ENCODE data around the gene TRIO. TPM values are rescaled to one million over a fixed set of nuclear protein-coding genes. Genes with fewer than 3 reads are reported as not detected.

Gene TRIO
- total RNA-seq, 4 donors from 2014 or later: 112 to 155 (median 145) TPM

DNA sequence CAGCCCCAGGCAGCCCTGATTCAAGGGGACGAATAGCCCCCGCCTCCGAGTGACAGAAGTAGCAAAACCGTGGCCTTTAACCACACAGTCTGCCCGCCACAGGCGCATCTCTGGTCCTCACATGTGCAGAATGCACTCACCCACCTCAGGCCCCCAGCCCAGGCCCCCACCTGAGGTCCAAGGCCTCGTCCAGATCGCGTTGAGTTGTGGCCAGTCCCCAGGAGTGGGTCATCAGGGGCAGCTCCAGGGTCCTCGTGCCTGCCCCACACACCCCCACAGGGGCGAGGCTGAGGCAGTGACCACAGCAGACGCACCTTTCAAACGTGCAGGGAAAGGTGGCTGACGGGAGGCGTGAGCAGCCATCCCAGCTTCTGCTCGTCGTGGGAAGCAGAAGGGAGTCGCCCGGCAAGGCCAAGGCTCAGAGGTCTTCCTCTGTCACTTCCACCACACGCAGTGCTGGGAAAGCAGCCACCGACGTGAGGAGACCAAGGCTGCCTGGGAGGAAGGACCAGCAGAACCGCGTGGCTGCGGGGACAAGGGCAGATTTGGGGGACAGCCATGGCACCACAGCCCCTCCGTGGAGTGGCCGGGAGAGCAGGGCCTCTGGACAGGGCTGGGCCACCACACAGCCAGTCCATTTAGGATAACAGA is 360.7 kb downstream of the TRIO start:
- intact Hi-C loops (cut with DNase I): no loop called here

DNA sequence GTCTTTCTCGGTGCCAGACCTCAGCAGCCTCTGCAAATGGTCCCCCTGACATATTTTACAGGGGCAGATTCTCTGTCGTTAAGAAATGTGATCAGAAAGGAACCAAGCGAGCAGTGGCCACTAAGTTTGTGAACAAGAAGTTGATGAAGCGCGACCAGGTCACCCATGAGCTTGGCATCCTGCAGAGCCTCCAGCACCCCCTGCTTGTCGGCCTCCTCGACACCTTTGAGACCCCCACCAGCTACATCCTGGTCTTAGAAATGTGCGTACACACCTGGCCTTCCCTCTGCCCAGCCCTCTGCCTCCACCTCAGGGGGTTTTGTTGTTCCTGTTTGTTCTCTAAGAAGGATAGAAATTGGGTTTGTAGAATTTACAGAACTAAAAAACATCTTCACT is 361.2 kb downstream of the TRIO start:
- Histone ChIP-seq H3K4me1 (no peaks in the 10 kb centered on the region), H3K27ac (replicated peaks in 1 of 4) (no peak overlapping the region), H3K4me3 (no peak overlapping the region), H3K36me3 (peaks cover 63 to 95% (median 92%) of the 10 kb centered on the region in 4 donors), H3K9me3 (no peaks in the 10 kb centered on the region), H3K27me3 (no peaks in the 10 kb centered on the region)
- TF ChIP-seq POLR2A (IDR thresholded peaks at IDR 0.05; ENCODE audit: low read depth) (no peak), EP300 (IDR thresholded peaks at IDR 0.05) (no peak), POLR2AphosphoS5 (IDR thresholded peaks at IDR 0.05) (no peak)
- TF ChIP-seq, protein P1, sequence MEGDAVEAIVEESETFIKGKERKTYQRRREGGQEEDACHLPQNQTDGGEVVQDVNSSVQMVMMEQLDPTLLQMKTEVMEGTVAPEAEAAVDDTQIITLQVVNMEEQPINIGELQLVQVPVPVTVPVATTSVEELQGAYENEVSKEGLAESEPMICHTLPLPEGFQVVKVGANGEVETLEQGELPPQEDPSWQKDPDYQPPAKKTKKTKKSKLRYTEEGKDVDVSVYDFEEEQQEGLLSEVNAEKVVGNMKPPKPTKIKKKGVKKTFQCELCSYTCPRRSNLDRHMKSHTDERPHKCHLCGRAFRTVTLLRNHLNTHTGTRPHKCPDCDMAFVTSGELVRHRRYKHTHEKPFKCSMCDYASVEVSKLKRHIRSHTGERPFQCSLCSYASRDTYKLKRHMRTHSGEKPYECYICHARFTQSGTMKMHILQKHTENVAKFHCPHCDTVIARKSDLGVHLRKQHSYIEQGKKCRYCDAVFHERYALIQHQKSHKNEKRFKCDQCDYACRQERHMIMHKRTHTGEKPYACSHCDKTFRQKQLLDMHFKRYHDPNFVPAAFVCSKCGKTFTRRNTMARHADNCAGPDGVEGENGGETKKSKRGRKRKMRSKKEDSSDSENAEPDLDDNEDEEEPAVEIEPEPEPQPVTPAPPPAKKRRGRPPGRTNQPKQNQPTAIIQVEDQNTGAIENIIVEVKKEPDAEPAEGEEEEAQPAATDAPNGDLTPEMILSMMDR (IDR thresholded peaks at IDR 0.05): no peak
- 89% methylated on average over 8 of the region's 8 CpGs for WGBS
- intact Hi-C loops (cut with DNase I): no loop called here
- no peak for DNase-seq (ENCODE audit: extremely low spot score)

More for the DNA sequence above, 360.7 kb downstream of the TRIO start:
- TF ChIP-seq POLR2AphosphoS5 (IDR thresholded peaks at IDR 0.05) (no peak), POLR2A (IDR thresholded peaks at IDR 0.05; ENCODE audit: low read depth) (no peak), EP300 (IDR thresholded peaks at IDR 0.05) (no peak)
- TF ChIP-seq, protein P1 (IDR thresholded peaks at IDR 0.05): no peak
- 88% methylated on average over 23 of the region's 27 CpGs for WGBS
- no peak for DNase-seq (ENCODE audit: extremely low spot score)
- Histone ChIP-seq H3K4me3 (no peak overlapping the region), H3K36me3 (peaks cover 66 to 95% (median 94%) of the 10 kb centered on the region in 4 donors), H3K27me3 (no peaks in the 10 kb centered on the region), H3K27ac (replicated peaks in 1 of 4) (no peak overlapping the region), H3K9me3 (no peaks in the 10 kb centered on the region), H3K4me1 (no peaks in the 10 kb centered on the region)

DNA sequence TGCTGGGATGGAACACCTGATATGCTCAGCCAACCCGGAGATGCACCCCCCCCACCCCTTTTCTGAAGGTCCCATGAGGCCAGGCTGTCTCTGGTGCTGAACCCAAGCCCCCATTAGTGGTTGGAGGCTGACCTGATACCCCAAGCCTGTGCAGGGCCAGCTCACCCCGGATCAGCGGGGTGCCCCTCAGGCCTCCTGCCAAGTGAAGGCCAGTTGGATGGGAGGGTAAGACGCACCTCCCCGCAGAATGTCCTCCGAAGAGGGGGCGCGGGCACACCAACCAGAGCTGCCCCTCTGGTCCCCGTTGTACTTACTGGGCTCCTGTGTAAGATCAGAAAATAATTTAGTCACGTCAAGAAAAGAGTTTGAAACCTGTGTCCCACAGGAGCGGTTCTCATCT is 361.7 kb downstream of the TRIO start:
- no peaks in the 10 kb centered on the region for H3K9me3 ChIP-seq
- no peak for DNase-seq (ENCODE audit: extremely low spot score)
- H3K27me3 ChIP-seq: no peaks in the 10 kb centered on the region
- TF ChIP-seq POLR2AphosphoS5 (IDR thresholded peaks at IDR 0.05) (no peak), EP300 (IDR thresholded peaks at IDR 0.05) (no peak), POLR2A (IDR thresholded peaks at IDR 0.05; ENCODE audit: low read depth) (no peak)
- TF ChIP-seq, protein P1 (IDR thresholded peaks at IDR 0.05): no peak
- intact Hi-C loops (cut with DNase I): no loop called here
- H3K4me3 ChIP-seq: no peak overlapping the region
- no peaks in the 10 kb centered on the region for H3K4me1 ChIP-seq
- peaks cover 60 to 90% (median 88%) of the 10 kb centered on the region in 4 donors for H3K36me3 ChIP-seq
- 91% methylated on average over 11 of the region's 11 CpGs for WGBS
- H3K27ac ChIP-seq (replicated peaks in 1 of 4): no peak overlapping the region

DNA sequence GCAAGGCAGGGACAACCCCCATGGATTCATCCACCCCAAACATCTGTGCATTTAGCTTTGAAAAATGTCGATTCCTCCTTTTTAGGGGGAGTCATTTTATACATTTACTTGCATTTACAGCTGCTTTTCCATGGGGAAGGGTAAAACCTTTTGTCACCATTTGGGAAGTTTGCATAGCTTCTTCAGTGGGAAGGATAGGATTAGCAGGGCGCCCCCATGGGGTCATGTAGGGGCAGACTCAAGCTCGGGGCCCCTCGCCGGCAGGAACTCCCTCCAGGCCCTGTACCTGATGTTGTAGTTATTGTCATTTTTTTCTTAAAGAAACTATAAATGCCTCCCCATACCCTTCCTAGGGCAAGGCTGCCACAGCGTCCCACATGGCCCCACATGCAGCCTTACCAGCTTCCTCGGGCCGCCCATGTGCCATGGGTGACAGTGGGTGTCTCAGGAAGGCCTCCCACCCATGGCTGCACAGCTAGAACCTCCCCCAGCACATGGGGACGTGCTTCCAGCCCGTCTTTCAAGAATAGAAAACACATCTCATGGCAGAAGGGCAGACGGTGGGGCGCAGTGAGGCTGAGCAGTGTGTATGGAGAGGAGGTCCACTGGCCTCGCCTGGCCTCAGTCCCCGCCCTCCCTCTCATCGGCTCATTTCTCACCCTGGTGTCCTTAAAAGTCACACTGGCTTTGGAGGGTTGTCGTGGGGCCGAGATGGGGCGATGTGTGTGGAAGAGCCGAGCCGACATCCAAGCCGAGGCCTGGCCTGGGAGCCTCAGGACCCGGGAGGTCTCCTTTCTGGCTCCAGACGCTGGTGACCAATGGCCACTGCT is 362.4 kb downstream of the TRIO start:
- H3K27me3 ChIP-seq: no peaks in the 10 kb centered on the region
- no peak overlapping the region for H3K4me3 ChIP-seq
- no peaks in the 10 kb centered on the region for H3K4me1 ChIP-seq
- TF ChIP-seq POLR2A (IDR thresholded peaks at IDR 0.05; ENCODE audit: low read depth) (no peak), EP300 (IDR thresholded peaks at IDR 0.05) (no peak), POLR2AphosphoS5 (IDR thresholded peaks at IDR 0.05) (no peak)
- TF ChIP-seq, protein P1 (IDR thresholded peaks at IDR 0.05): no peak
- peak overlapping the region in 1 of 4 donors; percentile 34 for H3K27ac ChIP-seq (replicated peaks in 1 of 4)
- 85% methylated on average over 12 of the region's 23 CpGs for WGBS
- no peaks in the 10 kb centered on the region for H3K9me3 ChIP-seq
- intact Hi-C loops (cut with DNase I): no loop called here
- H3K36me3 ChIP-seq: peaks cover 55 to 83% (median 81%) of the 10 kb centered on the region in 4 donors
- DNase-seq (ENCODE audit: extremely low spot score): no peak
